ENCODE results near the gene ATP11A.

GRCh38 chr13:112754281-112755025 lies 64.6 kb downstream of the ATP11A start:
- TF ChIP-seq CTCF (IDR thresholded peaks at IDR 0.05) (no peak), POLR2A (IDR thresholded peaks at IDR 0.05) (no peak)
